NB4 (cell line): Measurements from ENCODE around the gene PCGF3.

Experiments used
- MYC ChIP-seq: IDR thresholded peaks from 2 replicates; pipeline ENCODE4 v1.6.1; 2011; ENCODE audit warnings: low read depth, low read length
- POLR2A ChIP-seq: IDR thresholded peaks from 2 replicates; pipeline ENCODE4 v1.6.1; 2011; ENCODE audit warnings: mild to moderate bottlenecking; ENCODE audit not compliant: insufficient read length; ENCODE audit errors: extremely low read depth
- TF ChIP-seq, protein P1 (sequence below): IDR thresholded peaks from one replicate; pipeline ENCODE4 v1.5.1; 2012; ENCODE audit warnings: low read depth, low read length
- TF ChIP-seq, protein P2 (sequence below): IDR thresholded peaks from 2 replicates; pipeline ENCODE4 v1.6.1; 2011; ENCODE audit warnings: low read depth, low read length

DNA sequence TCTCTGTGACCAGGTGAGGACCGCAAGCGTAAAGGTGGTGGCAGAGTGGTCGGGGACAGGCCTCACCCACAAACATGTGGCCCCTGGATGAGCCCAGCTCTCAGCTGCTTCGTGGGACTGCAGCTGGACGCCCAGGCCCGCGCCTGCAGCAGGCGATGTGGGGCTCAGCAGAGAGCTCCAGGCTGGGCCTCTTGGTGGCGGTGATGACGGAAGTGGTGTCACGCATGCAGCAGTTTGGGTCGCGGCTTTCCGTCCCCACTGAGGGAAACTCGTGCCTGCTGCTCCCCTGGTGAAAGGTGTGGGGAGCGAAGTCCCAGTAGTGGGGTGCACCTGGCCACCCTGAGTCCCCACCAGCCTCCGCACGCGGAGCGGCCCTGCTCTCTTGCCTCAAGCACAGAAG lies 26.9 kb downstream of the PCGF3 start:
- TF ChIP-seq, protein P1, sequence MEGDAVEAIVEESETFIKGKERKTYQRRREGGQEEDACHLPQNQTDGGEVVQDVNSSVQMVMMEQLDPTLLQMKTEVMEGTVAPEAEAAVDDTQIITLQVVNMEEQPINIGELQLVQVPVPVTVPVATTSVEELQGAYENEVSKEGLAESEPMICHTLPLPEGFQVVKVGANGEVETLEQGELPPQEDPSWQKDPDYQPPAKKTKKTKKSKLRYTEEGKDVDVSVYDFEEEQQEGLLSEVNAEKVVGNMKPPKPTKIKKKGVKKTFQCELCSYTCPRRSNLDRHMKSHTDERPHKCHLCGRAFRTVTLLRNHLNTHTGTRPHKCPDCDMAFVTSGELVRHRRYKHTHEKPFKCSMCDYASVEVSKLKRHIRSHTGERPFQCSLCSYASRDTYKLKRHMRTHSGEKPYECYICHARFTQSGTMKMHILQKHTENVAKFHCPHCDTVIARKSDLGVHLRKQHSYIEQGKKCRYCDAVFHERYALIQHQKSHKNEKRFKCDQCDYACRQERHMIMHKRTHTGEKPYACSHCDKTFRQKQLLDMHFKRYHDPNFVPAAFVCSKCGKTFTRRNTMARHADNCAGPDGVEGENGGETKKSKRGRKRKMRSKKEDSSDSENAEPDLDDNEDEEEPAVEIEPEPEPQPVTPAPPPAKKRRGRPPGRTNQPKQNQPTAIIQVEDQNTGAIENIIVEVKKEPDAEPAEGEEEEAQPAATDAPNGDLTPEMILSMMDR = no peak
- no peak for TF ChIP-seq POLR2A
- TF ChIP-seq, protein P2, sequence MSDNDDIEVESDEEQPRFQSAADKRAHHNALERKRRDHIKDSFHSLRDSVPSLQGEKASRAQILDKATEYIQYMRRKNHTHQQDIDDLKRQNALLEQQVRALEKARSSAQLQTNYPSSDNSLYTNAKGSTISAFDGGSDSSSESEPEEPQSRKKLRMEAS = no peak
- TF ChIP-seq MYC = no peak
